ENCODE measurements around the gene SPATS2L.

DNA sequence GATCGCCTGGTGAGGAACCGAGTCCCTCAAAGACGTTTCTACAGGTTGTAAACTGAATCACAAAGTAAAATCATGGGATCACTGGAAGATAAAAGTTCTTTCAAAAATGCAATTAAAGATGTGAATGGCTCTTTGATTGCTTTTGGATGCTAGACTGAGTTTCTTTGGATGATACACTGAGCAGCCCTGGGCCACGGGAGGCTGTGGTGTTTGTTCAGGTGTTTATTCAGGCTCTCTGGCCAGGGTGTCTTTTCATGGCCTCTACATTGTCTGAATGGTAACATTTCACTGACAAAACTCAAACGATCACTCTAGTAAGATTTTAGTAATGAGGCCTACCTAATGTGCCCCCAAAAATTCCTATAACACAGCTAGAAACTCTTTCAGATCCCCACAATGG, 48.4 kb upstream of the SPATS2L start:
- TF ChIP-seq CTCF (conservative IDR thresholded peaks at IDR 0.05 in 1 of 2, IDR thresholded peaks at IDR 0.05 in 1 of 2; ENCODE audit: extremely low read depth in 1 of 2, insufficient read depth in 1 of 2, low read depth in 1 of 2, low read length in 2 of 2) (no peak), EZH2 (IDR thresholded peaks at IDR 0.05; ENCODE audit: borderline replicate concordance, low read length) (no peak)
